WTC11 (cell line): ENCODE results near the gene CLDN20. TPM values are rescaled to one million over a fixed set of nuclear protein-coding genes. Genes with fewer than 3 reads are reported as not detected.

Source experiments
- ATAC-seq: fragments of 200-7000 bp; cut with Tn5 transposase; 2 replicates; pipeline ENCODE4 v1.10.0; 2021; ENCODE audit warnings: mild to moderate bottlenecking, moderate library complexity
- CTCF ChIA-PET: fragments of 300-600 bp; sonication (Branson Sonifier 250); formaldehyde crosslinking; loops from one replicate; lab custom pipeline; 2021; ENCODE audit warnings: antibody characterized with exemption; lab: Charles Lee
- POLR2A ChIA-PET: fragments of 350-600 bp; sonication (Branson Sonifier 250); formaldehyde crosslinking; loops from one replicate; lab custom pipeline; 2021; ENCODE audit warnings: antibody characterized with exemption; lab: Charles Lee
- DNase-seq: peaks from one replicate; pipeline ENCODE4 v3.0.0; 2021; ENCODE audit warnings: low spot score
- H3K27ac Mint-ChIP-seq: 2 replicates; pipeline ENCODE4 v1.8.0; 2021; ENCODE audit warnings: mixed read lengths
- H3K27me3 Mint-ChIP-seq: 2 replicates; pipeline ENCODE4 v1.8.0; 2021; ENCODE audit warnings: low read depth, mild to moderate bottlenecking, moderate library complexity, mixed read lengths
- H3K36me3 Mint-ChIP-seq: 2 replicates; pipeline ENCODE4 v1.8.0; 2021; ENCODE audit warnings: mixed read lengths
- H3K4me1 Mint-ChIP-seq: 2 replicates; pipeline ENCODE4 v1.8.0; 2022; ENCODE audit warnings: mixed read lengths
- H3K4me3 Mint-ChIP-seq: 2 replicates; pipeline ENCODE4 v1.8.0; 2021; ENCODE audit warnings: mild to moderate bottlenecking, moderate library complexity, mixed read lengths
- H3K9me3 Mint-ChIP-seq: 2 replicates; pipeline ENCODE4 v1.8.0; 2021; ENCODE audit warnings: mixed read lengths
- AFF4 ChIP-seq: sonication (generic); formaldehyde crosslinking; IDR thresholded peaks from 2 replicates; pipeline ENCODE4 v1.8.1; 2023; ENCODE audit warnings: mild to moderate bottlenecking, missing genetic modification reagents, borderline replicate concordance
- ATF3 ChIP-seq: sonication (generic); formaldehyde crosslinking; conservative IDR thresholded peaks from 2 replicates; pipeline ENCODE4 v1.8.1; 2022; ENCODE audit warnings: mild to moderate bottlenecking, missing genetic modification reagents
- E2F5 ChIP-seq: sonication (generic); formaldehyde crosslinking; IDR thresholded peaks from 2 replicates; pipeline ENCODE4 v1.8.1; 2022; ENCODE audit warnings: mild to moderate bottlenecking, moderate library complexity, missing genetic modification reagents
- HMGA2 ChIP-seq: fragments of 250-450 bp; sonication (Bioruptor Pico); IDR thresholded peaks from 2 replicates; pipeline ENCODE4 v1.4.0; 2021; ENCODE audit warnings: mild to moderate bottlenecking, moderate library complexity
- HMGXB4 ChIP-seq: sonication (generic); formaldehyde crosslinking; IDR thresholded peaks from 2 replicates; pipeline ENCODE4 v1.8.1; 2023; ENCODE audit warnings: mild to moderate bottlenecking, moderate library complexity, missing genetic modification reagents
- JUN ChIP-seq: sonication (generic); formaldehyde crosslinking; IDR thresholded peaks from 2 replicates; pipeline ENCODE4 v1.8.0; 2023; ENCODE audit warnings: mild to moderate bottlenecking, missing genetic modification reagents
- MYBL2 ChIP-seq: sonication (generic); formaldehyde crosslinking; IDR thresholded peaks from 2 replicates; pipeline ENCODE4 v1.8.1; 2023; ENCODE audit warnings: mild to moderate bottlenecking, moderate library complexity, missing genetic modification reagents
- STAT6 ChIP-seq: sonication (generic); formaldehyde crosslinking; conservative IDR thresholded peaks from 2 replicates; pipeline ENCODE4 v1.8.1; 2023; ENCODE audit warnings: mild to moderate bottlenecking, low read depth, missing genetic modification reagents, moderate library complexity
- TP53 ChIP-seq: sonication (generic); formaldehyde crosslinking; IDR thresholded peaks from 2 replicates; pipeline ENCODE4 v1.8.1; 2023; ENCODE audit warnings: mild to moderate bottlenecking, missing genetic modification reagents
- ZNF232 ChIP-seq: sonication (generic); formaldehyde crosslinking; IDR thresholded peaks from 2 replicates; pipeline ENCODE4 v1.8.0; 2022; ENCODE audit warnings: mild to moderate bottlenecking, missing genetic modification reagents
- ZNF263 ChIP-seq: sonication (generic); formaldehyde crosslinking; IDR thresholded peaks from 2 replicates; pipeline ENCODE4 v1.8.1; 2022; ENCODE audit warnings: low read depth, mild to moderate bottlenecking, moderate library complexity, missing genetic modification reagents
- ZSCAN18 ChIP-seq: fragments of 250-450 bp; sonication (Bioruptor Pico); IDR thresholded peaks from 2 replicates; pipeline ENCODE4 v2.1.2; 2022; ENCODE audit warnings: mild to moderate bottlenecking, moderate library complexity
- total RNA-seq: library from RNA; stranded (reverse); gene quantifications from 3 replicates; pipeline ENCODE4 v1.2.3, GENCODE V29; 2021
- TF ChIP-seq, protein P1 (sequence below): fragments of 250-450 bp; sonication (Bioruptor Pico); IDR thresholded peaks from 2 replicates; pipeline ENCODE4 v1.8.0; 2021; ENCODE audit warnings: mild to moderate bottlenecking
- TF ChIP-seq, protein P2 (sequence below): sonication (generic); formaldehyde crosslinking; IDR thresholded peaks from 2 replicates; pipeline ENCODE4 v1.8.1; 2023; ENCODE audit warnings: mild to moderate bottlenecking, missing genetic modification reagents
- TF ChIP-seq, protein P3 (sequence below): fragments of 250-450 bp; sonication (Bioruptor Pico); IDR thresholded peaks from 2 replicates; pipeline ENCODE4 v1.9.0; 2021; ENCODE audit warnings: mild to moderate bottlenecking, borderline replicate concordance
- TF ChIP-seq, protein P4 (sequence below): sonication (generic); formaldehyde crosslinking; IDR thresholded peaks from 2 replicates; pipeline ENCODE4 v1.8.0; 2022; ENCODE audit warnings: mild to moderate bottlenecking, missing genetic modification reagents

CLDN20 gene
- total RNA-seq, 1 experiment from 2014 or later: not detected

- no peak for ATAC-seq
- H3K36me3 Mint-ChIP-seq: peaks cover 62% of the 10 kb centered on the region
- TF ChIP-seq HMGA2 (CRISPR knock-in tag) (no peak), E2F5 (CRISPR knock-in tag) (no peak), TP53 (CRISPR knock-in tag) (no peak), MYBL2 (CRISPR knock-in tag) (no peak), AFF4 (CRISPR knock-in tag) (no peak), ATF3 (CRISPR knock-in tag) (no peak), STAT6 (CRISPR knock-in tag) (no peak), ZSCAN18 (CRISPR knock-in tag) (no peak), ZNF263 (CRISPR knock-in tag) (no peak), HMGXB4 (CRISPR knock-in tag) (no peak), JUN (CRISPR knock-in tag) (no peak), ZNF232 (no peak)
- TF ChIP-seq, protein P1, sequence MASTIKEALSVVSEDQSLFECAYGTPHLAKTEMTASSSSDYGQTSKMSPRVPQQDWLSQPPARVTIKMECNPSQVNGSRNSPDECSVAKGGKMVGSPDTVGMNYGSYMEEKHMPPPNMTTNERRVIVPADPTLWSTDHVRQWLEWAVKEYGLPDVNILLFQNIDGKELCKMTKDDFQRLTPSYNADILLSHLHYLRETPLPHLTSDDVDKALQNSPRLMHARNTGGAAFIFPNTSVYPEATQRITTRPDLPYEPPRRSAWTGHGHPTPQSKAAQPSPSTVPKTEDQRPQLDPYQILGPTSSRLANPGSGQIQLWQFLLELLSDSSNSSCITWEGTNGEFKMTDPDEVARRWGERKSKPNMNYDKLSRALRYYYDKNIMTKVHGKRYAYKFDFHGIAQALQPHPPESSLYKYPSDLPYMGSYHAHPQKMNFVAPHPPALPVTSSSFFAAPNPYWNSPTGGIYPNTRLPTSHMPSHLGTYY: no peak
- TF ChIP-seq, protein P2, sequence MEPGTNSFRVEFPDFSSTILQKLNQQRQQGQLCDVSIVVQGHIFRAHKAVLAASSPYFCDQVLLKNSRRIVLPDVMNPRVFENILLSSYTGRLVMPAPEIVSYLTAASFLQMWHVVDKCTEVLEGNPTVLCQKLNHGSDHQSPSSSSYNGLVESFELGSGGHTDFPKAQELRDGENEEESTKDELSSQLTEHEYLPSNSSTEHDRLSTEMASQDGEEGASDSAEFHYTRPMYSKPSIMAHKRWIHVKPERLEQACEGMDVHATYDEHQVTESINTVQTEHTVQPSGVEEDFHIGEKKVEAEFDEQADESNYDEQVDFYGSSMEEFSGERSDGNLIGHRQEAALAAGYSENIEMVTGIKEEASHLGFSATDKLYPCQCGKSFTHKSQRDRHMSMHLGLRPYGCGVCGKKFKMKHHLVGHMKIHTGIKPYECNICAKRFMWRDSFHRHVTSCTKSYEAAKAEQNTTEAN (CRISPR knock-in tag): no peak
- TF ChIP-seq, protein P3, sequence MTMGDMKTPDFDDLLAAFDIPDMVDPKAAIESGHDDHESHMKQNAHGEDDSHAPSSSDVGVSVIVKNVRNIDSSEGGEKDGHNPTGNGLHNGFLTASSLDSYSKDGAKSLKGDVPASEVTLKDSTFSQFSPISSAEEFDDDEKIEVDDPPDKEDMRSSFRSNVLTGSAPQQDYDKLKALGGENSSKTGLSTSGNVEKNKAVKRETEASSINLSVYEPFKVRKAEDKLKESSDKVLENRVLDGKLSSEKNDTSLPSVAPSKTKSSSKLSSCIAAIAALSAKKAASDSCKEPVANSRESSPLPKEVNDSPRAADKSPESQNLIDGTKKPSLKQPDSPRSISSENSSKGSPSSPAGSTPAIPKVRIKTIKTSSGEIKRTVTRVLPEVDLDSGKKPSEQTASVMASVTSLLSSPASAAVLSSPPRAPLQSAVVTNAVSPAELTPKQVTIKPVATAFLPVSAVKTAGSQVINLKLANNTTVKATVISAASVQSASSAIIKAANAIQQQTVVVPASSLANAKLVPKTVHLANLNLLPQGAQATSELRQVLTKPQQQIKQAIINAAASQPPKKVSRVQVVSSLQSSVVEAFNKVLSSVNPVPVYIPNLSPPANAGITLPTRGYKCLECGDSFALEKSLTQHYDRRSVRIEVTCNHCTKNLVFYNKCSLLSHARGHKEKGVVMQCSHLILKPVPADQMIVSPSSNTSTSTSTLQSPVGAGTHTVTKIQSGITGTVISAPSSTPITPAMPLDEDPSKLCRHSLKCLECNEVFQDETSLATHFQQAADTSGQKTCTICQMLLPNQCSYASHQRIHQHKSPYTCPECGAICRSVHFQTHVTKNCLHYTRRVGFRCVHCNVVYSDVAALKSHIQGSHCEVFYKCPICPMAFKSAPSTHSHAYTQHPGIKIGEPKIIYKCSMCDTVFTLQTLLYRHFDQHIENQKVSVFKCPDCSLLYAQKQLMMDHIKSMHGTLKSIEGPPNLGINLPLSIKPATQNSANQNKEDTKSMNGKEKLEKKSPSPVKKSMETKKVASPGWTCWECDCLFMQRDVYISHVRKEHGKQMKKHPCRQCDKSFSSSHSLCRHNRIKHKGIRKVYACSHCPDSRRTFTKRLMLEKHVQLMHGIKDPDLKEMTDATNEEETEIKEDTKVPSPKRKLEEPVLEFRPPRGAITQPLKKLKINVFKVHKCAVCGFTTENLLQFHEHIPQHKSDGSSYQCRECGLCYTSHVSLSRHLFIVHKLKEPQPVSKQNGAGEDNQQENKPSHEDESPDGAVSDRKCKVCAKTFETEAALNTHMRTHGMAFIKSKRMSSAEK (CRISPR knock-in tag): no peak
- TF ChIP-seq, protein P4, sequence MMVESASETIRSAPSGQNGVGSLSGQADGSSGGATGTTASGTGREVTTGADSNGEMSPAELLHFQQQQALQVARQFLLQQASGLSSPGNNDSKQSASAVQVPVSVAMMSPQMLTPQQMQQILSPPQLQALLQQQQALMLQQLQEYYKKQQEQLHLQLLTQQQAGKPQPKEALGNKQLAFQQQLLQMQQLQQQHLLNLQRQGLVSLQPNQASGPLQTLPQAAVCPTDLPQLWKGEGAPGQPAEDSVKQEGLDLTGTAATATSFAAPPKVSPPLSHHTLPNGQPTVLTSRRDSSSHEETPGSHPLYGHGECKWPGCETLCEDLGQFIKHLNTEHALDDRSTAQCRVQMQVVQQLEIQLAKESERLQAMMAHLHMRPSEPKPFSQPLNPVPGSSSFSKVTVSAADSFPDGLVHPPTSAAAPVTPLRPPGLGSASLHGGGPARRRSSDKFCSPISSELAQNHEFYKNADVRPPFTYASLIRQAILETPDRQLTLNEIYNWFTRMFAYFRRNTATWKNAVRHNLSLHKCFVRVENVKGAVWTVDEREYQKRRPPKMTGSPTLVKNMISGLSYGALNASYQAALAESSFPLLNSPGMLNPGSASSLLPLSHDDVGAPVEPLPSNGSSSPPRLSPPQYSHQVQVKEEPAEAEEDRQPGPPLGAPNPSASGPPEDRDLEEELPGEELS (CRISPR knock-in tag): no peak
Observed at GRCh38 chr6:155252581-155252980, 11.2 kb upstream of the CLDN20 start.

More at GRCh38 chr6:155252581-155252980, 11.2 kb upstream of the CLDN20 start:
- H3K4me3 Mint-ChIP-seq: no peak overlapping the region
- ChIA-PET CTCF (interaction anchor here (1.2 kb wide), 1 partner anchor 9 kb away, joined by 5 read pairs; no protein-coding TSS in a partner anchor), POLR2A (no interaction called here)
- H3K9me3 Mint-ChIP-seq: no peaks in the 10 kb centered on the region
- peak overlapping the region; percentile 34 for H3K27ac Mint-ChIP-seq
- H3K27me3 Mint-ChIP-seq: no peaks in the 10 kb centered on the region
- no peak for DNase-seq
- H3K4me1 Mint-ChIP-seq: peaks cover 21% of the 10 kb centered on the region
